ENCODE results near the gene CRACR2B. TPM values are rescaled to one million over a fixed set of nuclear protein-coding genes. Genes with fewer than 3 reads are reported as not detected.
A peak's percentile ranks its signal among the peaks of the same experiment; 100 is the strongest.

CRACR2B gene
- under 1 TPM in 3 of 6 donors, not detected in 3; 0.41 to 1.00 (median 0.55) TPM for polyA plus RNA-seq (ENCODE audit: low read depth in 6 of 6)

DNA sequence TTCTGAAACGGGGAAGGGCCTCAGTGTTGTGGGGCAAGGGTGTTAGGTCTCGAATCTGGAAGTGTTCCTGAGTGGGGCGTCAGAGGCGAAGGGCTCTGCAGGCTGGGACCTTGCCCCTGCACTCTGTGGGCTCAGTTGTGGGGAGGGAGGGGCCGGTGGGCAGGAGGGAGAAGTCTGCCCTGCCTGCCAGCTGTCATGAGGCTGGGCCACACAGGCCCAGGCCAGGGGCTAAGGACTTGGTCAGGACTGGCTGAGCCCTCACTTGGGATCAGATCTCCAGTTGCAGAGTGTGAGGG is at the start of gene CRACR2B:
Gene CRACR2B (plus strand): TSS at position 23 of the 296 bp plus-strand sequence. CDS start 689 bp downstream, outside the sequence.
- peaks cover 11 to 43% (median 29%) of the 10 kb centered on the region in 3 donors for H3K27me3 Mint-ChIP-seq
- peaks cover 29 to 48% (median 31%) of the 10 kb centered on the region in 3 donors for H3K4me1 Mint-ChIP-seq
- H3K27ac Mint-ChIP-seq, result peak within 1 kb of the TSS in 2 of 6 donors; percentile 36 to 83
- no peaks in the 10 kb centered on the region for H3K9me3 Mint-ChIP-seq
- DNase-seq, result no peak
- H3K36me3 Mint-ChIP-seq, result peaks cover 0 to 7% of the 10 kb centered on the region in 2 donors
- peak within 1 kb of the TSS; percentile 77 to 93 (median 86) for H3K4me3 Mint-ChIP-seq
- ATAC-seq (ENCODE audit: low read depth in 2 of 2), result peak in 1 of 2 donors; percentile 10

- peak overlapping the region; percentile 16 to 94 (median 70) for H3K4me3 Mint-ChIP-seq
- no peaks in the 10 kb centered on the region for H3K27me3 Mint-ChIP-seq
- peak overlapping the region in 1 of 6 donors; percentile 87 for H3K27ac Mint-ChIP-seq
- ATAC-seq (ENCODE audit: low read depth in 2 of 2) (no peak), DNase-seq (no peak)
- H3K36me3 Mint-ChIP-seq, result no peaks in the 10 kb centered on the region
- peaks cover 8 to 35% (median 32%) of the 10 kb centered on the region in 3 donors for H3K4me1 Mint-ChIP-seq
- no peaks in the 10 kb centered on the region for H3K9me3 Mint-ChIP-seq
Measured at GRCh38 chr11:778976-779954, 48.5 kb upstream of the CRACR2B start.

- ATAC-seq (ENCODE audit: low read depth in 2 of 2) (no peak), DNase-seq (no peak)
- no peaks in the 10 kb centered on the region for H3K27me3 Mint-ChIP-seq
- H3K9me3 Mint-ChIP-seq, result no peaks in the 10 kb centered on the region
- peak overlapping the region in 4 of 8 donors; percentile 50 to 76 (median 62) for H3K4me3 Mint-ChIP-seq
- no peak overlapping the region for H3K27ac Mint-ChIP-seq
- H3K4me1 Mint-ChIP-seq, result peaks cover 8 to 28% (median 27%) of the 10 kb centered on the region in 3 donors
- no peaks in the 10 kb centered on the region for H3K36me3 Mint-ChIP-seq
Measured at GRCh38 chr11:779955-780532, 47.7 kb upstream of the CRACR2B start.

- ATAC-seq (ENCODE audit: low read depth in 2 of 2), result no peak
- no peak for DNase-seq
- Mint-ChIP-seq H3K9me3 (no peaks in the 10 kb centered on the region), H3K4me3 (no peak overlapping the region), H3K4me1 (peaks cover 4 to 18% (median 16%) of the 10 kb centered on the region in 3 donors), H3K27me3 (no peaks in the 10 kb centered on the region), H3K36me3 (no peaks in the 10 kb centered on the region), H3K27ac (no peak overlapping the region)
Measured at GRCh38 chr11:782264-783174, 45.2 kb upstream of the CRACR2B start.

GRCh38 chr11:783581-784015 is 44.1 kb upstream of the CRACR2B start:
- peak in 1 of 2 donors; percentile 81 for ATAC-seq (ENCODE audit: low read depth in 2 of 2)
- no peak for DNase-seq
- peak overlapping the region in 2 of 8 donors; percentile 32 to 40 for H3K4me3 Mint-ChIP-seq

GRCh38 chr11:786235-787083 is 41.3 kb upstream of the CRACR2B start:
- H3K9me3 Mint-ChIP-seq, result no peaks in the 10 kb centered on the region
- H3K27ac Mint-ChIP-seq, result no peak overlapping the region
- peaks cover 0 to 17% (median 11%) of the 10 kb centered on the region in 3 donors for H3K4me1 Mint-ChIP-seq
- no peaks in the 10 kb centered on the region for H3K27me3 Mint-ChIP-seq
- H3K4me3 Mint-ChIP-seq, result peak overlapping the region in 1 of 8 donors; percentile 70
- no peaks in the 10 kb centered on the region for H3K36me3 Mint-ChIP-seq
- ATAC-seq (ENCODE audit: low read depth in 2 of 2) (no peak), DNase-seq (no peak)

More at GRCh38 chr11:783581-784015, 44.1 kb upstream of the CRACR2B start:
- Mint-ChIP-seq H3K9me3 (no peaks in the 10 kb centered on the region), H3K4me1 (peaks cover 4 to 26% (median 18%) of the 10 kb centered on the region in 3 donors), H3K27ac (peak overlapping the region in 1 of 6 donors; percentile 53), H3K27me3 (no peaks in the 10 kb centered on the region), H3K36me3 (no peaks in the 10 kb centered on the region)

DNA sequence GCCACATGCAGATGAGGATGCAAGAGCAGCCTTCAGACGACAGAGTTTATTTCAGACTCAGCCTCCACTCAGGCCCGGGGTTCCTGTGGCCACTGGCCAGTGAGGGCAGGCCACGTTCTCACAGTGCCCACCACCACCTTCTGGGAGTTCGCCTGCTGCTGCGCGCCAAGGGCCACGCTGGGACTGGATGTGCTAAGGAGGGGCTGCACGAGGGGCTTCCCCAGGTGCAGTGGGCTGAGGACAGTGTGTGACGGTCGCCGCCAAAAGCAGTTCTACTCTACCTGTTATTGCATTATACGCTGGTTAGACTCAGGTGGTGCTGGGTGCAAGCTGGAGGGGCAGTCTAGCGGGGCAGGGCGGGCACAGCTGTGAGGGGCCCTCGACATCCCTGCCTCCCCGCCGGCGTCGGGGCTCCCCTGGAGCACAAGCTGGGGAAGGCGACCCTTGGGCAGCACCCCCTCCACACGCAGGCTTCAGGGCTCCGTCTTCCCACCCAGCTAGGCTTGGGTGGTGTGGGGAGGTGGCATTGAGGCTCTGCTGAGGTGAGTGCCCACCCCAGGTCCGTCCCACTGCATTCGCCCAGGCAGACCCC is 40.5 kb upstream of the CRACR2B start:
- DNase-seq, result no peak

DNA sequence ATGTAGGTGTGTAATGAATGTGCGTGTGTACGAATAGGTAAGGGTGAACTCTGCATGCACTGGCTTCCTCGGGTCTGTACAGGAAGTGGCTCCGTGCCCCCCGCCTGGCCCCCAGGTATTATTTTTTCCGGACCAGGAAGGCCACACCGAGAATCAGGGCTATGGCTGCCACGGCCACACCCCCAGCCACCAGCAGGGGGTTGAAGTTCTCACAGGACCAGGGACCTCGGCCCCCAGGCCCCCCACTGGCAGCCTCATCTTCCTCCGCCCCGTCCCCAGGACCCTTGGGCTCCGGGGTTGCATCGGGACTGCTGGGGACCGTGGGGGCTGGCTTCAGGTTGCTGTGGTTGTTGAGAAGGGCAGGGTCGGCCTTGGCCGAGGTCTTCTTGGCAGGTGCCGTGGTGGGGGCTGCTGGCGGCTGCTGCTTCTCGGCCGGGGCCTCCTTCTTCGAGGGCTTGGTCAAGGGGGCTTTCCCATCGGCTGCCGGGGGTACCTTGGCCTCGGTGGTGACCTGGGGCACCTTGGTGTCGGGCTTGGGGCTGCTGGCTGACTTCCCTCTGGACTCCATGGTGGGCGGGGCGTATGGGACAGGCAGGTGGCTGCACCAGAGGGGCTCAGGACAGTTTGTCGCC is 39.6 kb upstream of the CRACR2B start:
- ATAC-seq (ENCODE audit: low read depth in 2 of 2) (no peak), DNase-seq (no peak)
- Mint-ChIP-seq H3K36me3 (no peaks in the 10 kb centered on the region), H3K4me3 (no peak overlapping the region), H3K27ac (no peak overlapping the region), H3K4me1 (peaks cover 0 to 17% (median 9%) of the 10 kb centered on the region in 3 donors), H3K9me3 (no peaks in the 10 kb centered on the region), H3K27me3 (no peaks in the 10 kb centered on the region)

More for the DNA sequence above, 40.5 kb upstream of the CRACR2B start:
- Mint-ChIP-seq H3K27ac (no peak overlapping the region), H3K27me3 (no peaks in the 10 kb centered on the region), H3K4me3 (no peak overlapping the region), H3K9me3 (no peaks in the 10 kb centered on the region), H3K4me1 (peaks cover 0 to 17% (median 11%) of the 10 kb centered on the region in 3 donors), H3K36me3 (no peaks in the 10 kb centered on the region)
- no peak for ATAC-seq (ENCODE audit: low read depth in 2 of 2)

DNA sequence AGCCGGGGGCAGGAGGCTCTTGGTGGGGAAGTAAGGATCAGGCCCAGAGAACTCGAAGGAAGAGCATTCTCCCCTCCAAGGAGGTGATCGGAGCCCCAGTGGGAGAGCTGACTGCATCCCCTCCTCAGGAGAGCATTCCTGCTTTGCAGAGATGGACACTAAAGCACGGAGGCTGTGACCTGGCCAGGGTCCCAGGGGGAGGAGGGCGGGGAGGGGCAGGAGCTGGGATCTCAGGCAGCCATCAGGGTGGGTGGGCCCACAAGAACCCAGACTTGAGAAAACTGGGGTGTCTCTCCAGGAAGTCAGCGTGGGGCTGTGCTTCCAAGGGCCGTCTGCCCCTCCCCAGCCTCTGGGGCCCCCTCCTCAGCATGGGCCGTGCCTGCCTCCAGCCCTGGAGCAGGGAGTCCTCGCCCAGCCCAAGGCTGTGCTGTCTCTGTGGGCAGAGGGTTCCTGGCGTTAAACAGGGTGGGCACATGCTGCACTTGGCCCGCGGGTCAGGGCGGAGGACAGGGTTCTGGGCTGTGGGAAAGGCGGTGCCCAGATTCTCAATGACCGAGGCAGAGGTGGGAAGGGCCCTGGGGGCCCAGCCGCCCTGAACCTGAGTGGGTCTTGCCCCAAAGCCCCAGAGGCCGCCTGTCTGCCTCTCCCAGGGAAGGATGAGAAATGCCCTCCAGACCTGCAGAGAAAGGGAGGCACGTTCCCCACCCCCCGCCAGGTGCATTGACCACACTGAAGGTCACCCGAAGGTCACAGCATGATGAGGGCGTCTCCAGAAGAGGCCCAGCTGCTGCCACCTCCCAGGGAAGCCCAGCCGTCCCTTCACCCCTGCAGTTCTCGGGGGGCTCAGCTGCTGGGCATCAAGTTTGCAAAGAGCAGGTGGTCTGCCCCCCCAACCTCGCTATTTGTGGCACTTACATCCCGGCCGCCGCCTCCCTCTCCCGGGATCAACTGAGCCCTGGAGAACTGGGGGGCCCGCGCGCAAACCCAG is 38.5 kb upstream of the CRACR2B start:
- Mint-ChIP-seq H3K27me3 (no peaks in the 10 kb centered on the region), H3K36me3 (no peaks in the 10 kb centered on the region), H3K4me1 (peaks cover 0 to 13% (median 3%) of the 10 kb centered on the region in 3 donors), H3K4me3 (peak overlapping the region in 1 of 8 donors; percentile 29), H3K9me3 (no peaks in the 10 kb centered on the region), H3K27ac (peak overlapping the region in 1 of 6 donors; percentile 18)
- ATAC-seq (ENCODE audit: low read depth in 2 of 2) (no peak), DNase-seq (no peak)

DNA sequence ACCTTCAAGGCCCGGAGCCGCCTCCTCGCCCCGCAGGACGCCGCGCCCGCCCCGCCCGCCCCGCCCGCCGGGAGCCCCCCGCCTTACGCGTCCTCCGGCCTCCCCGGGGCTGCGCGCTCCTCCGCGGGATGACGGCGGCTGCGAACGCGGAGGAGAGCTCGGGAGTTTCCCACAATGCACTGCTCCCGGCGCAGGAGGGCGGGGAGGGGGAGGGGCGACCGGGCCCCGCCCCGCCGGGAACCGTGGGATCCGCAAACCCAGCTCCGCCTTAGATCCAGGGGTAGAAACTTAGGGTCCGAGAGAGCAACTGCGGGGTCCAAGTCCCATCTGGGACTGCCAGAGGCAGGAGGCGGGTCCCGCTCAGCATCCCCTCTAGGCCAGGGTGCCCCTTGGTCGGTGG is 37.8 kb upstream of the CRACR2B start, which contains the start of gene CEND1:
Gene CEND1 (minus strand): TSS at position 148 of the 400 bp plus-strand sequence. CDS start 1,514 bp downstream, outside the sequence.
- no peaks in the 10 kb centered on the region for H3K36me3 Mint-ChIP-seq
- no peaks in the 10 kb centered on the region for H3K9me3 Mint-ChIP-seq
- peak within 1 kb of the TSS in 1 of 8 donors; percentile 29 for H3K4me3 Mint-ChIP-seq
- H3K27ac Mint-ChIP-seq, result no peak within 1 kb of the TSS
- DNase-seq (no peak), ATAC-seq (ENCODE audit: low read depth in 2 of 2) (peak in 1 of 2 donors; percentile 25)
- H3K27me3 Mint-ChIP-seq, result no peaks in the 10 kb centered on the region
- H3K4me1 Mint-ChIP-seq, result peaks cover 0 to 13% (median 4%) of the 10 kb centered on the region in 3 donors
